ENCODE results near the gene CPZ.
"Not testable (repeated sequence)": the region's sequence is repeated elsewhere in the genome, so short reads cannot be mapped to it uniquely, and the experiment has no call there.

The CPZ gene

GRCh38 chr4:8653326-8654000 is 60.9 kb downstream of the CPZ start:
- DNase-seq (ENCODE audit: low spot score), result no peak

- not testable (repeated sequence) for DNase-seq (ENCODE audit: low spot score)
Measured at GRCh38 chr4:8654139-8654538, 61.6 kb downstream of the CPZ start.

DNA sequence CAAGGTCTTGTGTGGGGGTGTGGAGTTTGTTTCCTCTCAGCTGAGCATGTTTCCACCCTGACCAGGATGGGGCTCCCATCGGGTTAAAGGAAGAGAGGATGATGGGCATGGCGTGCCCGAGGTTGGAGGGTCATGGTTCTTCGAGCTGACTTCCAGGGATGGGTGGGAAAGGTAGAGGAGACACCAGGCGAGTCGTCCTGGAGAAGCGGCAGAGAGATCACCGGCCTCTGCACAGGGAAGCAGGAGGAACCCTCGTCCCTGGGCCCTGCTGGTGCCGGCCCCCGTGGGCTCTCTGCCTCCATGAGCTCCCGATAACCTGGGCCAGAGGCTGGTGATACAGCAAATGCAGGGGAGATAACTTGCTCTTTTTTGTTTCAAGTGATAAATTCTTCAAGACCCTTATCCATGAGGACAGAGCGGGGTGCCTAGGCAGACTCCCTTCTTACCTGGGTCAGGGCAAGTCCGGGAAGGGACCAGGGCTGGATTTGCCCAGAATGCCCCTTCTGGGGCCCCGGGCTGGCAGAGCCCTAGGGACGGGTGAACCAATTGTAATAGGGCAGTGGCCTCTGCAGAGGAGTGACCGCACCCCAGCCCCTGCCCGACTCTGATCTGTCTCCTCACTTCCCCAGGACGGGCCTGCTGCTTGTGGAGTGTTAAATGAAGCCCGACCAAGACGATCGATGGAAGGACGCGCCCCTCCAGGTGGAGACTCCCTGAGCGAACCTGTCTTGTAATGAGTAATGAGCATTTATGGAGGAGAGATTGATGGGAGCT is 63.0 kb downstream of the CPZ start:
- no peak for DNase-seq (ENCODE audit: low spot score)

DNA sequence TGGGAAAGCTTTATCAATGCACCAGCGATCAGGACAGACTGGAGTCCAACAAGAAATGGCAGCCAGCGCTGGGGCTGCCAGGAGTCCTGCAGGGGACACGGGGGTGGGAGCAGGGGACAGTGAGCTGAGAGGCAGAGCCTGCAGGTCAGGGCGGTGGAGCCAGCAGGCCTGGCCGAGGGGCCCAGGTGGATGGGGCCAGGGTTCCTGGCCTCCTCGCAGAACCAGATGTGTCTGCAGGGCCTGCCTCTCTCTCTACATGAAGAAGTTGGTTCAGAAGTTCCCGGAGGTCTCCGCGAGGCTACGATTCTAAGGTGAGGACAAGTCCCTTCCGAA is 63.6 kb downstream of the CPZ start:
- DNase-seq (ENCODE audit: low spot score), result no peak

DNA sequence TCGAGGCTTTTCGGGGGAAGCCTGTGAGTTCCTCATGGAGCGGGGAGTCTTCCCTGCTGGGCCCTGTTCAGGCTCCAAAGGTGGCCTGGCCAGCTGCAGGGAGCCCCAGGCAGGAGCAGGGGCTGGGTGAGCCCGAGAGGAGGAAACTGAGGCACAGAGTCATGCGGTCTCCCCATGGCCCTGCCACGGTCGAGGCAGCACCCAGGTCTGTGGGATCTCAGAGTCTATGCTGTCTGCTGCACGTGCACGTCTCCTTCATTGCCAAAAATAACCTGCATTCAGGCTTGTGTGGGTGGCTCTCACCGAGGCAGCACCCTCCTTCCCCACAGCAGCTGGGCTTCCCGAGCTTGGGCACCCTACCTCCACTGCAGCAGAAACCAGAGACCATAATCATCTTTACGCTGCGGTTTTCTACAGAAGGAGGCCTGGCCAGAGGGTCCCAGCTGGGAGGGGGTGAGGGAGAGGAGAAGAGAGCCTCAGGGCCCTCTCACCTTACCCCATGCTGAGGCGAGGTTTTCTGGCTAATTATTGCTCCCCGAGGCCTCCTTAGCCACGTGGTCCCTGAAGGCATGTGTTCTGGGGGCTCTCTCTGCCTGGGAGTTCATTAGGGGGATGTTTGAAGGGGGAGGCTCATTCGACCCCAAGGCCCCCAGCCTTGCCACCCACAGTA is 64.3 kb downstream of the CPZ start:
- no peak for DNase-seq (ENCODE audit: low spot score)

- no peak for DNase-seq (ENCODE audit: low spot score)
Measured at GRCh38 chr4:8657381-8658088, 65.0 kb downstream of the CPZ start.

GRCh38 chr4:8662776-8663175 is 70.2 kb downstream of the CPZ start:
- DNase-seq (ENCODE audit: low spot score), result no peak

- no peak for DNase-seq (ENCODE audit: low spot score)
Measured at GRCh38 chr4:8664031-8664805, 71.7 kb downstream of the CPZ start.

- no peak for DNase-seq (ENCODE audit: low spot score)
Measured at GRCh38 chr4:8664976-8665375, 72.4 kb downstream of the CPZ start.

DNA sequence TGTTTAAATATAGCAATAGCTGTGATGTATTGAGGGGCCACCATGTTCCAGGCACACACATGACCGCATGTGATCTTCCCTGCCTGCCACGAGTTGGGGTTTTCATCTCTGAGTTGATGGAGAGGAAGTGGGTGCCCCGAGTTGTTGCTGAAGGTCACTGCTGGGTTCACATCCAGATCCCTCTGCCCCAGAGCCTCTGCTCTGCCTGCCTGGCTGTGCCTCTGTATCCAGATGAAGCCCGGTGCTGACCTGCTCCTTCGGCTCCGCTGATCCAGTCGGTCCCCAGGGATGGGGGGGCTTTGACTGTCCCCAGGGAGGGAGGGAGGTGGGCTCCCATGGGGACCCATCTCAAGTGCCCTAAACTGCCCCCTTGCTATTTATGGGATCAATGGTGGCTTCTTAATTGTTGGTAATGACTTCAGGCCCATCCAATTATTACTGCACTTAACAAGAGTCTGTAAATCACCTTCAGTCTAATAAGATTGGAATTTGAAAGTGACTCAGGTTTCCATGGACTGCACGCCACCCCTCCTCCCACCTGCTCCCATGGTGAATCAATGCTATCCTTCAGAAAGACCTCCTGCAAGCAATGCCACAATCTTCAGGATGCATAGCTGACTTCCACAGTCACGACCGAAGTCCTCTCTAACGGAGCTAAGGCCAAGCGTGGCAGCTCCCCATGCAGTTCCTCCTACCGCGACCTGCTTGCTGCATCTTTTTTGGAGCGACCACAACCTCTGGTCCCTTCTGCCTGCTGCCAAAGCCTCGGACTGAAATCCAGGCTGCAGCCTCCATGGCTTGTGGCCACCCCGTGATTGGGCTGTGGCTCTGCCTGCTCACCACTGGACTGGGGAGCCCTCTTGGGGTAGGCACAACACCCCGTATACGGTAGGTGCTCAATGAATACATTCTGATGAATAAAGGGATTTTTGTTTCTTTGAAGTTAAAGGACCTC is 73.1 kb downstream of the CPZ start:
- DNase-seq (ENCODE audit: low spot score), result no peak

DNA sequence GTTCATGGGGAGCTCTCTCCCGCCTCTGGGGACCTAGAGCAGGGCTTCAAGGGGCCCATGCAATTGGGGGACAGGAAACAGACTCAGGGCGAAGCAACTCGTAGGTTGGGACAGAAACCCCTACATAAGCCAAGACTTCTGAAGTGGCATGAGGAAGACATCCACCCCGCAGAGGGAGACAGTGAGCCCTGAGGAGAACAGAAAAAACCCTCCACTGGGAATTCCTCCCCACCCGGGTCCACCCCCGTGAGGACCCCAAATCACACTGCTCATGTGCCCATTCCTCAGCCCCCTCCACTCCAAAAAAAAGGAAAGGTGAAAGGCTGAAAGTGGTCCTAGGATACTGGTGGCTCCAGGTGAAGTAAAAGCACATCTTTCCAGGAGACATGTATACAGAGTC is 74.0 kb downstream of the CPZ start:
- DNase-seq (ENCODE audit: low spot score), result no peak
